PC-9 (cell line): Measurements from ENCODE around the gene ATP2C1. TPM values are rescaled to one million over a fixed set of nuclear protein-coding genes. Genes with fewer than 3 reads are reported as not detected.

ENCODE experiments used
- BruUV-seq: library from RNA; stranded (reverse); fragments of 400-500 nt; replicated peaks from 2 replicates; lab custom pipeline; 2021; lab: Mats Ljungman, UMichigan
- CTCF ChIA-PET: fragments of 300-600 bp; sonication (Branson Sonifier 250); formaldehyde crosslinking; loops from one replicate; lab custom pipeline; 2022; ENCODE audit warnings: antibody characterized with exemption; lab: Charles Lee
- POLR2A ChIA-PET: fragments of 300-600 bp; sonication (Branson Sonifier 250); formaldehyde crosslinking; loops from one replicate; lab custom pipeline; 2022; ENCODE audit warnings: antibody characterized with exemption; ENCODE audit not compliant: unreplicated experiment; lab: Charles Lee
- DNase-seq, 2 experiments: peaks; one replicate each; pipeline versions ENCODE4 v3.0.0 to v3.0.0-alpha.2; 2015 to 2022; ENCODE audit warnings: mixed read lengths in 1 of 2
- H2AFZ ChIP-seq: fragments of 200-600 bp; sonication (generic); 2 replicates; pipeline ENCODE4 v1.8.1; 2017; ENCODE audit warnings: antibody characterized with exemption
- H3F3A ChIP-seq: fragments of 200-600 bp; sonication (generic); 2 replicates; pipeline ENCODE4 v1.8.1; 2017; ENCODE audit warnings: antibody characterized with exemption, mild to moderate bottlenecking, low read depth; ENCODE audit not compliant: insufficient read depth
- H3K27ac ChIP-seq: fragments of 200-600 bp; sonication (generic); 2 replicates; pipeline ENCODE4 v1.6.1; 2016; ENCODE audit warnings: mixed run types
- H3K27me3 ChIP-seq: fragments of 200-600 bp; sonication (generic); 2 replicates; pipeline ENCODE4 v1.6.1; 2016; ENCODE audit warnings: low read depth, mixed run types; ENCODE audit not compliant: insufficient read depth
- H3K36me3 ChIP-seq: fragments of 200-600 bp; sonication (generic); 2 replicates; pipeline ENCODE4 v1.6.1; 2016; ENCODE audit warnings: low read depth, mixed run types
- H3K4me1 ChIP-seq: fragments of 200-600 bp; sonication (generic); replicated peaks from 2 replicates; pipeline ENCODE4 v1.6.1; 2016; ENCODE audit warnings: mixed run types; ENCODE audit not compliant: insufficient read depth
- H3K4me2 ChIP-seq: fragments of 200-600 bp; sonication (generic); 2 replicates; pipeline ENCODE4 v1.6.1; 2017; ENCODE audit warnings: mixed run types
- H3K4me3 ChIP-seq: fragments of 200-600 bp; sonication (generic); 2 replicates; pipeline ENCODE4 v1.6.1; 2016; ENCODE audit warnings: mixed run types
- H3K79me2 ChIP-seq: fragments of 200-600 bp; sonication (generic); 2 replicates; pipeline ENCODE4 v1.6.1; 2017; ENCODE audit warnings: low read depth, mixed run types
- H3K9me2 ChIP-seq: fragments of 200-600 bp; sonication (generic); 2 replicates; pipeline ENCODE4 v1.8.1; 2017; ENCODE audit warnings: mild to moderate bottlenecking; ENCODE audit not compliant: insufficient read depth
- H3K9me3 ChIP-seq: fragments of 200-600 bp; sonication (generic); 2 replicates; pipeline ENCODE4 v1.8.1; 2016; ENCODE audit warnings: low read depth; ENCODE audit not compliant: insufficient read depth
- H4K20me1 ChIP-seq: fragments of 200-600 bp; sonication (generic); 2 replicates; pipeline ENCODE4 v1.8.1; 2017; ENCODE audit not compliant: insufficient read depth
- CTCF ChIP-seq: fragments of 200-600 bp; sonication (generic); conservative IDR thresholded peaks from 2 replicates; pipeline ENCODE4 v1.6.1; 2017; ENCODE audit warnings: mixed run types, antibody characterized with exemption, mild to moderate bottlenecking, moderate library complexity
- EZH2 ChIP-seq: fragments of 200-600 bp; sonication (generic); IDR thresholded peaks from 2 replicates; pipeline ENCODE4 v1.8.0; 2017; ENCODE audit warnings: antibody characterized with exemption, low read depth
- intact Hi-C: fragments of 100-400 bp; cut with micrococcal nuclease; formaldehyde crosslinking; loops from one replicate; pipeline ENCODE4 v1.10.0; 2022; ENCODE audit not compliant: unreplicated experiment
- total RNA-seq: library from RNA; stranded (reverse); gene quantifications from 2 replicates; pipeline ENCODE4 v1.2.3, GENCODE V29; 2021

The ATP2C1 gene
- total RNA-seq, 1 experiment from 2014 or later, result 101 TPM

- no peaks in the 10 kb centered on the region for H4K20me1 ChIP-seq
- POLR2A ChIA-PET, result interaction anchor here (0.6 kb wide), 1 partner anchor 242 kb away, joined by 3 read pairs; no protein-coding TSS in a partner anchor
- CTCF ChIA-PET, result no interaction called here
- no peaks in the 10 kb centered on the region for H3K9me3 ChIP-seq
- intact Hi-C loops, result no loop called here
- no peaks in the 10 kb centered on the region for H3K9me2 ChIP-seq
- H3K4me1 ChIP-seq, result peaks cover 9% of the 10 kb centered on the region
- H3F3A ChIP-seq, result no peaks in the 10 kb centered on the region; the same call in 1 of the 2 replicates
- H3K27ac ChIP-seq, result no peak overlapping the region
- no peaks in the 10 kb centered on the region for H3K79me2 ChIP-seq
- H3K4me2 ChIP-seq, result no peak overlapping the region
- no TSS peak for BruUV-seq
- no peak for TF ChIP-seq EZH2
- TF ChIP-seq CTCF, result no peak
- no peak overlapping the region for H3K4me3 ChIP-seq
- DNase-seq, result no peak
- 0 out of 2 replicates have a peak, but pooled peaks cover 4% of the 10 kb centered on the region for H3K36me3 ChIP-seq
- no peak overlapping the region for H2AFZ ChIP-seq
- no peaks in the 10 kb centered on the region for H3K27me3 ChIP-seq
Measured at GRCh38 chr3:130967281-130967680, 73.4 kb downstream of the ATP2C1 start.

GRCh38 chr3:130968221-130968620 is 74.3 kb downstream of the ATP2C1 start:
- Histone ChIP-seq H3K9me2 (no peaks in the 10 kb centered on the region), H3K79me2 (no peaks in the 10 kb centered on the region), H3K4me1 (peaks cover 7% of the 10 kb centered on the region), H3K27ac (no peak overlapping the region), H3K36me3 (no peaks in the 10 kb centered on the region), H4K20me1 (no peaks in the 10 kb centered on the region), H3F3A (no peaks in the 10 kb centered on the region; the same call in 1 of the 2 replicates), H3K9me3 (no peaks in the 10 kb centered on the region), H3K4me3 (no peak overlapping the region), H3K4me2 (no peak overlapping the region), H3K27me3 (no peaks in the 10 kb centered on the region), H2AFZ (no peak overlapping the region)
- intact Hi-C loops, result no loop called here
- no peak for DNase-seq
- TF ChIP-seq EZH2 (no peak), CTCF (no peak)
- ChIA-PET POLR2A (no interaction called here), CTCF (no interaction called here)
- no TSS peak for BruUV-seq

GRCh38 chr3:130969621-130970020 is 75.7 kb downstream of the ATP2C1 start:
- Histone ChIP-seq H3K4me2 (no peak overlapping the region), H3K27ac (no peak overlapping the region), H3K79me2 (no peaks in the 10 kb centered on the region), H4K20me1 (no peaks in the 10 kb centered on the region), H3F3A (no peaks in the 10 kb centered on the region), H3K9me2 (no peaks in the 10 kb centered on the region), H3K9me3 (no peaks in the 10 kb centered on the region), H3K27me3 (no peaks in the 10 kb centered on the region), H3K4me1 (no peaks in the 10 kb centered on the region), H3K36me3 (no peaks in the 10 kb centered on the region), H3K4me3 (no peak overlapping the region), H2AFZ (no peak overlapping the region)
- ChIA-PET CTCF (no interaction called here), POLR2A (no interaction called here)
- no TSS peak for BruUV-seq
- intact Hi-C loops, result no loop called here
- DNase-seq, result no peak
- TF ChIP-seq CTCF, result no peak
- no peak for TF ChIP-seq EZH2
